ENCODE results near the gene GPATCH2L.

DNA sequence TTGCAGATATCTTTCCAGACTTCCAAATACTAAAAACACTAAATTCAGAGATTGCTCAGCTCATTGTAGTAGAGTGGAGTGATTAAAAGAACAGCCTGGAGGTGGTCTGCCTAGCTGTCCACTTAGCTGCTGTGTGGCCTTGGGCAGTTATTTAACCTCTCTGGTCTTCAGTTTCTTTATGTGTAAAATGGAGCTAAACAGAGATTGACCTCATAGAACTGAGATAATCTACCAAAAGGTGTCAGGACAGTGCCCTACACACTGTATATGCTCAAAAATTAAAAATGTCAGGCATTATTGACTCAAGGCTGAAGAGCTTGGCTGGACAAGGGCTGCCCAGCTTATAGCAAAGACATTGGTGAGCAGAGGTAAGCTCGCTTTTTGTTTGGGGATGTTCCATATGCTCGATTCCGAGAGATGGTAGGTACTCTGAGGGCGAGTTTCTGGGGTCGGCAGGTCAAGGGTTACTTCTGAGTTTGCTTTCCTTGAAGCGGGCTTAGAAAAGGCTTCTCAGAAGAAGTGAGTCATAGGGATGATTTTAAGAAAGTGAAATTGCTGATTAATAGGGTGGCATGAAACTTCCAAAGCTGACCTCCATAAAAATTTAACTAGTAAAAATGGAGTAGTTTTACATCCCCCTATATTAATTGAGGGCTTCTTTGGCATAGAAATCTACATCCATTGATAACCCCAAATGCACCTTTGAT, 107.5 kb downstream of the GPATCH2L start:
- TF ChIP-seq, protein P1, sequence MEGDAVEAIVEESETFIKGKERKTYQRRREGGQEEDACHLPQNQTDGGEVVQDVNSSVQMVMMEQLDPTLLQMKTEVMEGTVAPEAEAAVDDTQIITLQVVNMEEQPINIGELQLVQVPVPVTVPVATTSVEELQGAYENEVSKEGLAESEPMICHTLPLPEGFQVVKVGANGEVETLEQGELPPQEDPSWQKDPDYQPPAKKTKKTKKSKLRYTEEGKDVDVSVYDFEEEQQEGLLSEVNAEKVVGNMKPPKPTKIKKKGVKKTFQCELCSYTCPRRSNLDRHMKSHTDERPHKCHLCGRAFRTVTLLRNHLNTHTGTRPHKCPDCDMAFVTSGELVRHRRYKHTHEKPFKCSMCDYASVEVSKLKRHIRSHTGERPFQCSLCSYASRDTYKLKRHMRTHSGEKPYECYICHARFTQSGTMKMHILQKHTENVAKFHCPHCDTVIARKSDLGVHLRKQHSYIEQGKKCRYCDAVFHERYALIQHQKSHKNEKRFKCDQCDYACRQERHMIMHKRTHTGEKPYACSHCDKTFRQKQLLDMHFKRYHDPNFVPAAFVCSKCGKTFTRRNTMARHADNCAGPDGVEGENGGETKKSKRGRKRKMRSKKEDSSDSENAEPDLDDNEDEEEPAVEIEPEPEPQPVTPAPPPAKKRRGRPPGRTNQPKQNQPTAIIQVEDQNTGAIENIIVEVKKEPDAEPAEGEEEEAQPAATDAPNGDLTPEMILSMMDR (IDR thresholded peaks at IDR 0.05; ENCODE audit: low read length), result no peak
- no peak for TF ChIP-seq EZH2phosphoT487 (IDR thresholded peaks at IDR 0.05; ENCODE audit: low read length)
- no peak for TF ChIP-seq EZH2 (optimal IDR thresholded peaks at IDR 0.05; ENCODE audit: low read depth, low read length)
